Renal cortical epithelial cell (primary cell): ENCODE data around the gene ZC3H4. TPM values are rescaled to one million over a fixed set of nuclear protein-coding genes. Genes with fewer than 3 reads are reported as not detected.
A peak's percentile ranks its signal among the peaks of the same experiment; 100 is the strongest.
"Not testable (repeated sequence)": the region's sequence is repeated elsewhere in the genome, so short reads cannot be mapped to it uniquely, and the experiment has no call there.

Experiments used
- DNase-seq: peaks from one replicate; pipeline ENCODE4 v3.0.0-alpha.2; 2011; ENCODE audit warnings: low read depth
- total RNA-seq: library from RNA; depleted of rRNA; stranded (reverse); fragments of >200 nt; gene quantifications from 2 replicates; pipeline ENCODE4 v1.2.3, GENCODE V29; 2014

Gene ZC3H4
- total RNA-seq, 1 donor from 2014 or later: 20.4 TPM

DNA sequence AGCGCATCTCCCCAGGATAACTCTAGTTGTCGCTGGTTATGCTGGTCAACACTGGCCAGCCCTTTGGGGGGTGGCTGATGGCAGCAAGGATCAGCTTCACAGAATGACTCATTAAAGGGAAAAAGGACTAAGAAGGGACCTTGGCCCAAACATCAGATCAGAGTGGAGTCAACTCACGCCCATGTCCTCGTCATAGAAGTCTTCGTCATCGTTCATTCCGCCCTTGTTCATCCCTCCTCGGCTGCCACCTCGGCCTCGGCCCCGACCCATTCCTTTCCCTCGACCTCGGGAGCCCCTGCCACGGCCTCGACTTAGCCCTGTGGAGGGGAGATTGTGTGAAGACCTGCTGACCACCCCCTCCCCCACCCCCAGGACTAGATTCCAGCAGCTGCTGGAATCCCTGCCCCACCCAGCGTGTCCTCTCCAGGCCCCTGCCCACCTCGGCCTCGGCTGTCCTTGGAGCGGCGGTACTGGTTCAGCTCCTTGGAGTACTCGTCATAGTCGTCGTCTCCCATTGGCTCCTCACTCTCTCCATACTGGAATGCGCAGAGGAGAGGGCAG lies 28.6 kb downstream of the ZC3H4 start:
- DNase-seq: no peak

DNA sequence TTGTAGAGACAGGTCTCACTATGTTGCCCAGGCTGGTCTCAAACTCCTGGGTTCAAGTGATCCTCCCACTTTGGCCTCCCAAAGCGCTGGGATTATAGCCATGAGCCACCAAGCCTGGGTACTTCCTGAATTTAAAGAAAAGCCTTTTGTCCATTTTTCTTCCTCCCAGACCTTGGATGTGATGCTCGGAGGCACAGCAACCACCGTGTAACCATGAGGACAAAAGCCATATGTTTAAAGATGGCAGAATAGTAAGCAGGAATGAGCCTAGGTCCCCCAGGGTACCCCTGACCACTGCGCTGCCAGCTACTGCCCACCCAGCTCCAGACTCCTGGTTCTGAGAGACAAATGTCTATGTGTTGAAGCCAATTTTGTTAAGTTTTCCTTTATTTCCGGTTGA lies 31.1 kb downstream of the ZC3H4 start:
- no peak for DNase-seq

DNA sequence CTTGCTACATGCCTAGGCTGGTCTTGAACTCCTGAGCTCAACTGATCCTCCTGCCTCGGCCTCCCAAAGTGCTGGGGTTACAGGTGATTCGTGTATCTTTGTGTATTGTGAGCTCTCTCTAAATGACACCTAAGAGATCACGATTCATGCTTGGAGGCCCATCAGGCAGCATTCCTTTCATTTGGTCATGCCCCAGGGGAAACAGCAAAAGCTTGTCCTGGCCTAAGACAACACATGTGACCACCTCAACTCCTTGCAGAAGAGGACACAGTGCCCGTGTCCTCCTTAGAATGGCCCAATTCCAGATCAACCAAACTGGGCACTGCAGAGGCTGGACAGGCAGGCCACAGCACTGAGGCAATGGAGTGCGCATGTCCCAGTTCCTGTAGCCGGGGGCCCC lies 32.5 kb downstream of the ZC3H4 start:
- DNase-seq: no peak

DNA sequence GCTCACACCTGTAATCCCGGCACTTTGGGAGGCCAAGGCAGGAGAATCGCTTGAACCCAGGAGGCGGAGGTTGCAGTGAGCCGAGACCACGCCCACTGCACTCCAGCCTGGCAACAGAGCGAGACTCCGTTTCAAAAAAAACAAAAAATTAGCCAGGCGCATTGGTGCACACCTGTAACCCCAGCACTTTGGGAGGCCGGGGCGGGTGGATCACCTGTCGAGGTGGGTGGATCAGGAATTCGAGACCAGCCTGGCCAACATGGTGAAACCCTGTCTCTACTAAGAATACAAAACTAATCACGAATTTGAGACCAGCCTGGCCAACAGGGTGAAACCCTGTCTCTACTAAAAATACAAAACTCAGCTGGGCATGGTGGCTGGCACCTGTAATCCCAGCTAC lies 35.2 kb downstream of the ZC3H4 start:
- not testable (repeated sequence) for DNase-seq

DNA sequence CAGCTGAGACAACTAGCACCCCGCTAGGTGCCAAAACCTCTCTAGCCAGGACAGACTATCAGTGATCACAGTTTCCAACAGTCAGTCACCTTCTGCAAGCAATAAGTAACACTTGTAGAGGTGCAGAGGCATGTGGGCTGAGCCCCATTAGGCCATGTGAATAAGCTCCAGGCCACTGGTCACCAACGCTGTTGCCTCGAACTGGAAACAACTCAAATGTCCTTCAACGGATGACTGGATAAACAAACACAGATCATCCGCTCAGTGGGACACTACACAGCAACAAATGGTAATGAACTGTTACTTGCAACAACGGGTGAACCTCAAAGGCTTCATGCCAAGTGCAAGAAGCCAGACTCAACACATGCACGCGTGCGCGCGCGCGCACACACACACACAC lies 37.6 kb downstream of the ZC3H4 start:
- DNase-seq: peak; percentile 90

DNA sequence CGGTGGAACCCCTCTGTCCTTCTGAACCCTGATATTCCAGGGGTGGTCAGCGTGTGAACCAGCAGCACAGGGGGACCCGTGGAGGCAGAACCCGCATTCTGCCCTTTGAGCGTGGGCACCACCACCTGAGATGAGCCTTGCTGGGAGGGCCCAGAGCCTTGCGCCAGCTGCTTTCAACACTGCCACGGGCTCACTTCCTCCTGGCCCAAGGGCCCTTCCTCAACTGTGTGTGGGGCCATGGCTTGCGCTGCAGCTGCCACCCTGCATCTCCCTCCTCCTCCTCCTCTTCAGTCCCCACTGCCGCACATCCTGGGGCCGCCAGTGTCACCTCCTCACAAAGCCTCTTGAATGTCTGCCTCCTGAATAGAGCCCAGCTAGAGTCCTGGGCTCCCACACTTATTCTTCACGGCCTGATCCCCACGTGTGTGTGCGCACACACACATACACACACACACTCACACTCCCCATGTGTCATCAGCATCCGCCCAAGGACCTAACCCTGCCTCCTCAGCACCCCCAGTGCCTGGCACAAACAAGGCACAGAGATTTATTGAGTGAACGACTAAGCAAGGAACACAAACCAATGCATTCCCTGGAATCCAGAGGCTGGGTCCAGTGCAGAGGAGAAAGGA lies 38.3 kb downstream of the ZC3H4 start:
- no peak for DNase-seq

DNA sequence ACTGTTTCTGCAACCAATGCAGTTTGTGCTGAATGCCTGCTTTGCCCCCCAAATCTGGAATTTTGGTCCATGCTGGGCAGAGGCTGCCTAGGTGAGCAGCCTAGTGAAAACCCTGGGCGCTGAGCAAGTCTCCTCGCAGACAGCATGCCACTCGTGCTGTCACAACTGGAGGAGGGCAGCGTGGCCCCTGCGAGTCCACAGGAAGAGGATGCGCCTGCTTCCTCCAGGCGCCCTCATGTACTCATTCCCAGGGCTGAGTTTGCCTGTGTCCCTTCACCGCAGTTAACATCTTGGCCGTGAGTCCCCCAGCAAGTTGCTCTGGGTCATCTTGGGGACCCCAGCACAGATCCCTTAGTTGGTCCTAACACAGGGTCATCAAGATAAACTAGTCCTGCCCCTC lies 39.0 kb downstream of the ZC3H4 start:
- DNase-seq: no peak

DNA sequence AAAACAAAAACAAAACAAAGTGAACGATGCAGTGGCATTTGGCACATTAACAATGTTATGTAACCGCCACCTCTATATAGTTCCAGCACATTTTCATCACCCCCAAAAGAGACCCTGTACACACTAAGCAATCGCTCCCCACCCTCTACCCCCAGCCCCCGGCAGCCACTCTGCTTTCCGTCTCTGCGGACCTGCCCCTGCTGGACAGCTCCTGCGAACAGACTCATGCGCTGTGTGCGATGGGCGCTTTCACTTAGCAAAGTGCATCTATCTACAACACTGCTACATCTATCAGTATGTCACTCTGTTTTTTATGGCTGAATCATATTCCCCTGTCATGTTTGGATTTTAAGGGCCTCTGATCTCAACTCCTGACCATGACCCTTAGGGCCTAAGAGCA lies 40.0 kb downstream of the ZC3H4 start:
- no peak for DNase-seq

DNA sequence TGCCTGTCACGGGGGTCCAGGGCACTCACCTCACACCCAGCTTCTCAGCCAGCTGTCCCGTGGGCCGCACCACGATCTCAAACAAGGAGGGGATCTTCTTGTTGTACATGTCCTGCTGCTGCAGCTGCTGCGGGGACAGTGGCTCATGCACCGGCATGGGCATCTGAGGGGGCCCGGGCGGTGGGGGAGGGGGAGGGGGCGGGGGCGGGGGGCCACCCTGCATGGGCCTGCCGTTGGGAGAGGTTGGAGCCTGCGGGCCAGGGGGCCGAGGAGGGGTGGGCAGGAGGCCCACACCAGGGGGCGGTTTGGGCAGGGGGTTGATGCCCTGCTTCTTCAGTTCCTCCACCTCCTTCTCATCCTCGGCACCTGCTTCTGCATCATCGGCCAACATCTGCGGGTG lies 41.3 kb downstream of the ZC3H4 start:
- no peak for DNase-seq

DNA sequence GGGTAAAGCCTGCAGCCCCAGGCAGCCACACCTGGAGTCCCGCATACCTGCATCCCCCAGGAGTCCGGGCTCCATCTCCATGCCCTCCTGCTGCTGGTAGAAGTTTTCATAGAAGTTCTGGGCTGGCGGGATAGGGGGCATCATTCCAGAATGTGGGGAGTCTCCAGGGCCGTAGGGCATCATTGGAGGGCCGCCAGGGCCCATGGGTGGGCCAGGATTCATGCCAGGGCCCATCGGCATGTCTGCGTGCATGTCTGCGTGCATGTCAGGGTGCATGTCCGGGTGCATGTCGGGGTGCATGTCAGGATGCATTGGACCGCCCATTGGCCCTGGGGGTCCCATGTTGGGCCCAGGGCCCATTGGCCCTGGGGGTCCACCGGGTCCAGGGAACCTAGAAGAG lies 41.8 kb downstream of the ZC3H4 start:
- no peak for DNase-seq

DNA sequence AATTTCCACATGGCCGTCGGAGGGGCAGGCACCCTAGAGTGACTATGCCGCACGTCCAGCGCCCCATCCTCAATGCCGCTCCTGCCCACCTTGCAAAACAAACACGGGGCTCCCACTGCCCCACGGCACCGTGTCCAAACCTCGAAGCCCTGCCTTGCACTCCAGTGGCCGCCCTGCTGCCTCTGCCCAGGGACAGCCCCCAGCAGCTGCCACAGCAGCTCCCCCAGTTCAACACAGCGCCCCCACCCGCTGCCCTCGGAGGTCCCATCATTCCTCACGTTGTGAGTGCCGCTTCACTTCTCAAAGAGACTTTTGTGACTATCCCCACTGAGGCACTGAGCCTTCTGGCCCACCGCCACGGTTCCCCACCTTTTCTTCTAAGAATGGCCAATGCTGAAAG lies 42.8 kb downstream of the ZC3H4 start:
- DNase-seq: no peak

DNA sequence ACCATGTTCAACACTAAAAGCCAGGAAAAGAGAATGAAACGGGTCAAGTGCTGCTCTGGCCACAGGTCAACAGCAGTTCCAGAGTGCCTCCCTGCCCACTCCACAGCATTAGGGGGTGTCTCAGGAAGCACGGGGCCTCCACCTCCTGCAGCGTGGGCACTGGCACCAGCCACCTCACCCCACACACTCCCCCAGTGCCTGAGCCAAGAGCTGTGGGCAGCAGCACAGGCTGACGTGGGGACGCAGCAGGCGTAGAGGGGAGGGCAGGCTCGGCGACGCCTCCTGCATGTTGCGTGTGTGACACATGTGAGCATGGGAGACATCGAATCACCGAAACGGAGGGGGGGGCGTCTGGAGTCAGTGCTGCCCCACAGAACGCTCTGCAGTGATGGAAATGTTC lies 43.8 kb downstream of the ZC3H4 start:
- no peak for DNase-seq

DNA sequence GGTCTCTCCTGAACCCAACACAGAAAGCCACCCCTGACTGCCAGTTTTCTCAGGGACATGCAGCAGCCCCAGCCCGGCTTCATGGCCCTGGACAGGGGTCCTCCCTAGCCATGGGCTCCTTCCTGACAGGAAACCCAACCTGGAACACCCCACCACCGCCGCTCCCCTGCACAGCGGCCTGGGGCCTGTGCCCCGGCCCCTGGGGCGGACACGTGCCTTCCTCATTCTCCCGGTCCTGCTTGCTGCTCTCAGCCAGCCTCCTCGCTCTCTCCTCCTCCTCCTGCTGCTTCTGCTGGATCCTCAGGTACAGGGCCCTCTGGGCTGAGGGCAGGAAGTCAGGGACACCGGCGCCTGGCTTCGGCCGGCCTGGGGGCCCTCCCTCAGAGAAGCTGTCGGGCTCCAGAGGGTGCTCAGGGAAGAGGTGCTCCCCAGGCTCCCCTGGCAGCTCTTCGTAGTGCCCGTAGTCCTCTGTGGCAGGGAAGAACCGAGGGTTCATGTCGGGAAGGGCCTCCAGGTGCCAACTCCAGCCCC lies 44.6 kb downstream of the ZC3H4 start:
- no peak for DNase-seq

DNA sequence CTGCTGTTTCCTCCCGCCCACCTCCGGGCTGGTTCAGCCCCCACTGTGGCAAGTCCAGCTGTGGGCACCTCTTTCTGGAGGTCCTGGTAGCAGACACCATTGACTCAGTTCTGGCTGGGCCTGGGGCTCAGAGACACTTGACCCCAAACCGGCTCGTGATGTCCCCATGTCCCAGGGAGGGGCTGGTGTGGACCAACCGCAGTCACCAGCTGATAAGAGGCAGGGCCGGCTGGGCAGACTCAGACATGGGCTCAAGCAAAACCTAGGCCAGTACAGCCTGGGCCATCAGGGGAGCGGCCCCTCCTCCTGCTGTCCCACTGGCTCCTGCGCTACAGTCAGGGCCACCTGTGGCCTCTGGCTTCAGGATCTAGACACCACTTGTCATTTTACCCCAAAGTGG lies 45.3 kb downstream of the ZC3H4 start:
- DNase-seq: no peak

DNA sequence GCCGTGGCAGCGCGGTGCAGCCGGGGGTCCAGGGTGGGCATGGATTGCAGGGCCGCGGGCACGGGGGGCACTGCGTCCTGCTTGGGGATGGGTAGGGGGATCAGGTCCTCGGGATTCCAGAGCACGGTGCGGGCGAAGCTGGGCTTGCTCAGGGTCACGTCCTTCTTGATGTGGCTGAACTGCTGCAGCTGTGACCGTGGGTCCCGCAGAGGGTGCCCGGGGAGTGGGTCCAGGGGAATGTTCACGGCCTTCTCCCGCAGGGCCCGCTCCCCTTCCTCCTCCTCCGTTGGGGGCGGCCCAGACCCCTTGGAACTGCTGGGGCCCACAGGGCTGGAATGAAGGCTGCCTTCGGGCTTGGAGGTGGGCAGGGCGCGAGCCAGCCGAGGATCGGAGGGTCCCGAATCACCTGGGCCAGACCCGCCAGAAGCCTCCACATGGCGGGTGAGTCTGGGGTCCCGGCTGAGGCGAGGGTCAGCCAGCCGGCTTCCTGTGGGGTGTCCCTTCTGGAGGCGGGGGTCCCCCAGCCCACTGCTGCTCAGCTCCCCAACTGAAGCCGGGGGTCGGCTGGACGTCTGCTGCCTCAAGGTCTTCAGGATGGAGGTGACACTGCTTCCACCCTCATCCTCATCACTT lies 46.2 kb downstream of the ZC3H4 start:
- DNase-seq: no peak

DNA sequence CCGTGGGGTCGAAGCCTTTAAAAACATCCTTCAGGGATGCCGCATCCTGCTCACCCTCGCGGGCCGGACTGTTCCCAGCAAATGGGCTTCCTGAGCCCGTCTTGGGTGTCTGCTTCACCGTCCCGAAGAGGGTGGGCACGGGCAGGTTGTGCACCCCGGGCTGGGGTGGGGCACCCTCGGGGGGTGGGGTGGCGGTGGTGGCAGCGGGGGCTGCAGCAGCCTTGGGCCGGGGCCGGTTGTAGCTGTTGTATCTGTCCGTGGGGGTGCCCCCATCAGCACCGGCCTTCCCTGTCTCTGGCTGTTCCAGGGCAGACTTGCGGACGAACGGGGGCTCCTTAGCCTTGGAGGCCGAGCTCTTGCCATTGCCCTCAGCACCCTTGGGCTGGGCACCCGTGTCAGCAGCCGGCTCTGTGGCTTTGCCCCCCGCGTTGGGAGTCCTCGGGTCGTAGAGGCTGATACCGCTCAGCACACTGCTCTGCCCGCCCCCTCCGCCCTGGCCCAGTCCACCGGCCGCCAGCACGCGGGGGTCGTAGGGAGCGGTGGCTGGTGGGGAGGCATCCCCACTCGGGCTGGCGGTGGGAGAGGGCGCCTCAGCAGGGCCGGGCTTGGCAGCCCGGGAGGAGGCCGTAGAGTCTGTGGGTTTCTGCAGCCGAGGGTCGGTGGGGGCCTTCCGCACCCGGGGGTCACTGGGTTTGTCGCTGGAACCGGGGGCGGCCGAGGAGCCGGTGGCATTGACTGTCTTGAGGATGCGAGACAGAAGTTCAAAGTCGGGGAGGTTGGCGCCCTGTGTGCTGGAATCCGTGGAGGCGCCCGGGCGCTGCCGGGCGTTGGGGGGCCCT lies 47.0 kb downstream of the ZC3H4 start:
- no peak for DNase-seq

DNA sequence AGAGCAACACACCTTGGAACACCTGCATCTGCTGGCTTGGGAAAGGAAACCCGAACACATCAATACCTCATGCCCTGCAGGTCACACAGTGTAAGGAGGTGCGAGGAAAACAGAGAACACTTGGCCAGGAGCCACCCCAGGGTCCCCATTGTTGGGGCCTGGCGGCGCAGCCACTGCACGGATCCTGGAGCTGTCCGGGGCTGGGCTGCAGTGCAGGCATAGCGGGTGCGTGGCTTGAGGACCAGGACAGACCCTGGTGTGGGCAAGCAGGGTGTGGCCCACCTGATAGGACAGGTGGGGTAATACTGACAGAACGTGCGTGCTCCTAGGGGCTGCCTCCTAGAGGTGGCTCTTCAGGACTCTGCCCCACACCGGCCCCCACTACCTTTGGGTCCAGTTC lies 48.3 kb downstream of the ZC3H4 start:
- DNase-seq: no peak

DNA sequence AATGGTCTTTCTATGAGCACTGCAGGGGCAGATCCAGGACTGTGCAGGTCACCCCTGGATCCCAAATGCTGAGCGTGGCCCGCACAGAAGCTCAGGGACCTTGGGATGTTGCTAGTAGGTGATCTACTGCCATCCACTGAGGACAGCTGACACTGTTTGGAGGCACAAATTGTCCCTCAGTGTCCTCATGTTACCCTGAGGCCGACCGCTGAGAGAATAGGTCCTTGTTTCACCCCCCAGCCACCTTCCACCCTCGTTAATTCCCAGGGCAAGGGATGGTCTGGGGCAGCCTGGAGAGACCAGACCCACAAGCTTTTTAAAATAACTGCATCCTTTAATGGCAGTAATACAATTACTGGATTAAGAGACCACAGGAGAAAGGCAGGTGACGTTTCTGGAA lies 49.7 kb downstream of the ZC3H4 start:
- no peak for DNase-seq

DNA sequence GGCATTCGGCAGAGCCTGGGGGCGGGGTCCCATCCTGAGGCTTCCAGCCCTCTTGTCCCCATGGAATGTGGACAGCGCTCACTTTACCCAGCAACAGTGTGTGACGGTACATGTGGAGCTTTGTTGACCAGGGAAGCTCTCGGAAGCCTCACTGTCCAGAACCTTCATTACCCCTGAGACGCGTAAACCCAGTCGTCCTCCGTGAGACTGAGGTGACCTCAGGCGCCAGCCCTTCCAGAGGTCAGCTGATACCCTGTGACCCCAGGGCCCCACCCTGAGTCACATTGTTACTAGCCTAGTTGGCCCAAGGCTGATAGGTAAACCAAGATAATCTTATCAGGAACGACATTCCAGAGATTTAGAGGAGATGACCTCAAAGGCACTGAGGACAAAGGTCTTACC lies 55.0 kb downstream of the ZC3H4 start:
- no peak for DNase-seq

DNA sequence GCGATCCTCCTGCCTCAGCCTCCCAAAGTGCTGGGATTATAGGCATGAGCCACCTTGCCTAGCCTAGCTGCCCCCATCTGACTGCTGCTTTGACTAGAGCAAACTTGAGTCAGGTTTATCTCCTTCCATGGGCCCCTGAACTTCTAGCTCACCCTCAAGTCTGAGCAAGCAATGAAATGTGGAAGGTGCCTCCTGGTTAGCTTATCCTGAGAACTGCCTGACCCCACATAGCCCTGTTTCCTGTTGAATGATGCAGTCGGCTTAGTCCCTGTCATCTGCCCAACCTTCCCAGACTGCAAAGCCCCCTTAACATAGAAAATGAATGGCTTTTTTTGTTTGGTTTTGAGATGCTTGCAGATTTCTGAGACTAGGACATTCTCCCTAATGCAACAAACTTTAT lies 56.2 kb downstream of the ZC3H4 start:
- DNase-seq: no peak

DNA sequence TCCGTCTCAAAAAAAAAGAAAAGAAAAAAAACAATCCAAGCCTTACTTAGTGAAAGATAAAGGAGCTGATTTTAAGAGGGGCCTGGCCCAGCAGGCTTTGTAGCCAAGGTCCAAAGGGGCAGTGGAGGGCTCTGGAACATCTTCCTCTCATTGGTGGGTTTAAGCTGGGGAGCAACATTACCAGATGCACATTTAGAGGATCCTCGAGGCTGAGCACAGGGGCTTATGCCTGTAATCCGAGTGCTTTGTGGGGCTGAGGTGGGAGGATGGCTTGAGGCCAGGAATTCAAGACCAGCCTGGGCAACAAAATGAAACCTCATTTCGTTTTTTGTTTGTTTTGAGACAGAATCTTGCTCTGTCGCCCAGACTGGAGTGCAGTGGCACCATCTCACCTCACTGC lies 57.2 kb downstream of the ZC3H4 start:
- DNase-seq: no peak

DNA sequence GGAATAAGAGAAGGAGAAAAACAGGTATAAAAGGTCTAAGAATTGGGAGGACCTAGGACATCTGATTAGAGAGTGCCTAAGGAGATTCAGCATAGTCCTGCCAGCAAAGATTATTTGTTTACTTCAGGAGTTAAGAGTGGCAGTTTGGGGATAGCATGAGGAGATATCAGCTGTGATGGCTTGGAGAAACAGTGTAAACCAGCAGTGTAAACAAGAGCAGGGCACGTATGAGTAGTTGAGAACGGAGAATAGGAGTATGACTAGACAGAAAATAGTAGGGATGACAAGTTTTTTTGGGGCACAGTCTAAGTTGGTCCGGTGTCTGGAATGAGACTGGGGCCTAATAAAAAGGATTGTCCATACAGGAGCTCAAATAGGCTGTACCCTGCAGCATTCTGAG lies 63.0 kb downstream of the ZC3H4 start:
- DNase-seq: not testable (repeated sequence)

DNA sequence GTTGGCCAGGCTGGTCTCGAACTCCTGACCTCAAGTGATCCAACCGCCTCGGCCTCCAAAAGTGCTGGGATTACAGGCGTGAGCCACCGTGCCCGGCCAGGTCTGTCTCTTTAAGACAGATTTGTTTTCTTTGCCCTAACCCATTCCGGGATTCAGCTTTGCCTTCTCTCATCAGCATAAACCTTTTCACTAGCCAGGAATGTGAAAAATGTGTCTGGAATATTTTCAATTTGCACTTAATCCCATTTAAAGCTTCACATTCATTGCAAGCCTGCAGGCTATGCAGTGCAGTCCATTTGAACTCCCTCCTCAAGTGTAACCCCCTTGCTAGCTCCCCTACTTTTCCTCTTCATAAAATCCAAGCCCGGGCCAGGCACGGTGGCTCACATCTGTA lies 64.3 kb downstream of the ZC3H4 start:
- peak; percentile 91 for DNase-seq
